Activated CD4-positive, alpha-beta T cell treated with anti-CD3 and anti-CD28 coated beads, Interleukin-2, amount 50 U/mL, for 4 hours (primary cell): ENCODE data around the gene PCDH1.
"Not testable (repeated sequence)": the region's sequence is repeated elsewhere in the genome, so short reads cannot be mapped to it uniquely, and the experiment has no call there.

Source experiments
- DNase-seq, 2 experiments: peaks; one replicate each; pipeline ENCODE4 v3.0.0-alpha.2; 2020

Gene PCDH1

GRCh38 chr5:141826674-141827073 lies 51.5 kb downstream of the PCDH1 start:
- no peak for DNase-seq

GRCh38 chr5:141825791-141826560 lies 52.2 kb downstream of the PCDH1 start:
- DNase-seq: no peak

GRCh38 chr5:141825241-141825671 lies 53.0 kb downstream of the PCDH1 start:
- no peak for DNase-seq

DNA sequence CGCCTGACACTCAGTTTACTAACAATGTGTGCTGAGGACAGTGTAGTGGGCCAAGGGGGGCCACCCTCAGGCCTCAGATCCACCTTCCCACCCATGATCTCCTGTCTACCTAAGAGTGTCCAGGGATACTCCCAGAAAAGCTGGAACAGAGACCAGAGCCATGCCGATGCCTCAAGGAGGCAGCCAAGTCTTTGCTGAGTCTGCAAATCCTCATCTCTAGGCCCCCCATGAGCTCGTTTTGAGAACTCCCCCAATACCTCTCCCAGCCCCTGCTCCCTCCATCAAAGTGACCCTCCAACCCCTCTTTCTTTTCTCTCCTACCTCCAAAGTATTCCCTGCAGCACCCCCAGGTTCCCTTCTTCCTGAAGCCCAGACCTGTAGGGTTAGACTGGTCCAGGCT lies 53.5 kb downstream of the PCDH1 start:
- DNase-seq: no peak

- DNase-seq: no peak
Measured at GRCh38 chr5:141823056-141823455, 55.2 kb downstream of the PCDH1 start.

GRCh38 chr5:141822144-141822543 lies 56.1 kb downstream of the PCDH1 start:
- DNase-seq: no peak

DNA sequence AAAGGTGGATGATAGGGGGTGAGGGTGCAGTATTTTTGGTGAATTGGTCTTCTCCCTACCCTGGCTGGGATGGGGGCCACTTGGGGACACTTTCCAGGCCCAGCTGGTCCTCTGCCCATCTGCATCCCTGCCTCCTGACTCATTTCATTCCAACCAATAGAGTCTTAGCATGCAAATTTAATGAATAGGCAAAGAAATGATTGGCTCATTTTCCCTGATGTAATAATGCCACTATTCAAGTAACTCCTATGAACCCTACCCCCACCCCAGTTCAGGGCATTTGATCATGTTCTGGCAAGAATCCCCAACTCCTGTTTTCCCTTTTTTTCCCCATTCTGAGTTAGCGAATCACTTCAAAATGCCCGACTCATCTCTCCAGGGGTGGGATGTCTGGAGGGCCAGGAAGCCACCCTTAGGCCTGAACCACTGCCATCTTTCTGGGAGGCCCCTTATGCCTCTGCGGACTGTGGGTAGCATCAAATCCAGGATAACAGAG lies 56.7 kb downstream of the PCDH1 start:
- no peak for DNase-seq

DNA sequence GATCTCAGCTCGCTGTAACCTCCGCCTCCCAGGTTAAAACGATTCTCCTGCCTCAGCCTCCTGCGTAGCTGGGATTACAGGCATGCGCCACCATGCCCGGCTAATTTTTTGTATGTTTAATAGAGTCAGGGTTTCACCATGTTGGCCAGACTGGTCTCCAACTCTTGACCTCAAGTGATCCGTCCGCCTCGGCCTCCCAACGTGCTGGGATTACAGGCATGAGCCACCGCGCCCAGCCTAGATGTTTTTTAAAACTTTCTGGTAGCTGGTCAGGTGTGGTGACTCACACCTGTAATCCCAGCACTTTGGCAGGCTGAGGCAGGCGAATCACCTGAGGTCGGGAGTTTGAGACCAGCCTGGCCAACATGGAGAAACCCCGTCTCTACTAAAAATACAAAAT lies 57.5 kb downstream of the PCDH1 start:
- not testable (repeated sequence) for DNase-seq

DNA sequence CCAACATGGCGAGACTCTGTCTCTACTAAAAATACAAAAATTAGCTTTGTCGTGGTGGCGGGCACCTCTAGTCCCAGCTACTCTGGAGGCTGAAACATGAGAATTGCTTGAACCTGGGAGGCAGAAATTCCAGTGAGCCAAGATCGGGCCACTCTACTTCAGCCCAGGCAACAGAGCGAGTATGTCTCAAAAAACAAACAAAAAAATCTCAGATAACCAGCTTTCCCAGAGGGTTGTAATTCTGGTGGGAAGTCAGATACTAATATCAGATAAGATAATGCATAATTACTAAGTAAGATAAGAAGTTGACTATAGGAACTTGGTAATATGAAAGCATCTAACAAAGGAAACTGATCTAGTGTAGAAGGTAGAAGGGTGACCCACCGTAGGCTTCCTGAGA lies 60.6 kb downstream of the PCDH1 start:
- no peak for DNase-seq

DNA sequence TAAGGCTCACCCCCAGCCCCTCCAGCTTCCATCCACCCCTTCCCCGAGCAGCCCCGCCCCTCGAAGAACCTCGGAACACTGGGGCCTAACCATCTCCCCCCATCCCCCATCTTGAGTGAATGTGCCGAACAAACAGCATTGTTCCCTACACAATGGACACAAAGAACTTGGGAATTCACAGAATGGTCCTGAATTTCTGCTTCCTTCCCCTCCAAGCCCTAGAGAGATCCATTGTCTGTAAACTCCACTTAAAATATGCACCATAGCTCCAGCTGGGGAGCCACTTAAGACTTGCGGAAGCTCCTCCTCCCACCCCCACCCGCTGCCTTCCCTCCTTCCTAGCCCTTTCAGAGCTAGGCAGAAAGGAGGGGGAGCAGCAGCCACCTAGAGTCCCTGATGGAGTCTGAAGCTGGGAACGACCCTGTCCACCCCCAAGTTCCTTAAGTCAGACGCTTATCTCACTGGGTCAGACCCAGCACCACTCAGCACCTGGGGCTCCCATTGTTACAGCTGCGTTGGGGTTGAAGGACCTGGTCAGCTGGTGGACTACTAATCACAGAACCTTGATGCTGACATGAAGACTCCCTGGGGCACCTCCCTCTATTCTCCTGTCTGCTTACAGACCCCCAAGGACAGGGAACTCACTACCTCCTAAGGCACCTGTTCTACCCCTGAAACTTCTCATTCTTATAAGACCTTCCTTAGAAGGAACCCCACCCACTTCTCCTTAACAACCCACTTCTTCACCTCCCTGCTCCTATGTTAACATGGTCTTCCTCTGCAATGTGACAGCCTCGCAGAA lies 61.4 kb downstream of the PCDH1 start:
- DNase-seq: no peak

DNA sequence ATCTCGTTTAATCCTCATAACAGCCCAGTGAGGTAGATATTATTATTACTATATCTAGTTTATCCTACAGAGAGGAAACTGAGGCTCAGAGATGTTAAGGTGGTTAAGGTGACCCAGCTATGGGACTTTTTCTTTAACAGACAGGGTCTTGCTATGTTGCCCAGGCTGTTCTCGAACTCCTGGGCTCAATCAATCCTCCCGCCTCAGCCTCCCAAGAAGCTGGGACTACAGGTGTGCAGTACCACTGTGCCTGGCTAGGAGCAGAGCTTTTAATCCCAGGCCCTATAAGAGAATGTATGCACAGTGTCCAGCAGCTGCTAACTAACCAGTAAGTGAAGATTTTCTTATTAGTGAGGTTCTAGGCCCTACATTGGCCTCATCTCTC lies 62.4 kb downstream of the PCDH1 start:
- no peak for DNase-seq

- DNase-seq: no peak
Measured at GRCh38 chr5:141815051-141815795, 63.0 kb downstream of the PCDH1 start.

DNA sequence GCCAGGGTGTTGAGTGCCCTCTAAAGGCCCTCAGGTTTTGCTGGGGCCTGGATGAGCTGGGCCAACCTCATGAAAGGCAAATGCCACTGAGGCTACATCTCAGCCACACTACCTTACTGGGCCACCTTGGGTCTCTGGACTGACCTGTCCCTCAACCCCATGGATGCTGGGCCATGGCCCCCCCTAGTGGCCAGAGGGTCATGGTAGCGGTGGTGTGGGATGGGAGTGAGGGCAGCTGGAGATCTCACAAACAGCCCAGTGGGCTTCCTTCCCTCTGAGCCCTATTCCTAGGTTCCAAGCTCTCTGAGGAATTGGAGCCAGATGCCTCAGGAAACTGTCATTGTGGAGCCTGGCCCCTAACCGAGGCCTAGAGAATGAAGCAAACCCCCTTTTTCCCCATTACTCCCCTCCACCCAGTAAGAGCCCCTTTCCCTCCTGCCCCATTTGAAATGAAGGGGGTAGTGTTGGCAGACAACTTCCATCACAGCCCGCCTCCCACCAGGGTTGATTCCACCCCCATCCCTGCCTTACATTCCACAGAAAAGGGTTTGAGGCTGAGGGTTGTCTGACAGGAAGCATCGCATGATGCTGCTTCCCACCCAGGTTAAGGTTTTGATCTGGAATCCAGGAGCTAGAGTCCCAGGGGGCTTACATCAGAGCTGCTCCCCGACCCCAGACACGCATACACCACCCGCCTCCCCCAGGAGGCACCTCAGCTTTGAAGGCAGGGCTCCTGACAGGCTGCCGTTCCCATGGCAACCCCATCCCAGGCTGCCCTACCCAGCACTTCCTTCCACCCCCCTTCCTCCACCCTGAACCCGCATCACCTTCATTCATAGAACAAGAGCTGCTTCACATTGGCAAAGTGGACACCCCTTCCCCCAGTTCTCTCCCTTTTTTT lies 63.9 kb downstream of the PCDH1 start:
- peak; percentile 9 to 12 for DNase-seq

GRCh38 chr5:141812512-141812911 lies 65.7 kb downstream of the PCDH1 start:
- DNase-seq: no peak

DNA sequence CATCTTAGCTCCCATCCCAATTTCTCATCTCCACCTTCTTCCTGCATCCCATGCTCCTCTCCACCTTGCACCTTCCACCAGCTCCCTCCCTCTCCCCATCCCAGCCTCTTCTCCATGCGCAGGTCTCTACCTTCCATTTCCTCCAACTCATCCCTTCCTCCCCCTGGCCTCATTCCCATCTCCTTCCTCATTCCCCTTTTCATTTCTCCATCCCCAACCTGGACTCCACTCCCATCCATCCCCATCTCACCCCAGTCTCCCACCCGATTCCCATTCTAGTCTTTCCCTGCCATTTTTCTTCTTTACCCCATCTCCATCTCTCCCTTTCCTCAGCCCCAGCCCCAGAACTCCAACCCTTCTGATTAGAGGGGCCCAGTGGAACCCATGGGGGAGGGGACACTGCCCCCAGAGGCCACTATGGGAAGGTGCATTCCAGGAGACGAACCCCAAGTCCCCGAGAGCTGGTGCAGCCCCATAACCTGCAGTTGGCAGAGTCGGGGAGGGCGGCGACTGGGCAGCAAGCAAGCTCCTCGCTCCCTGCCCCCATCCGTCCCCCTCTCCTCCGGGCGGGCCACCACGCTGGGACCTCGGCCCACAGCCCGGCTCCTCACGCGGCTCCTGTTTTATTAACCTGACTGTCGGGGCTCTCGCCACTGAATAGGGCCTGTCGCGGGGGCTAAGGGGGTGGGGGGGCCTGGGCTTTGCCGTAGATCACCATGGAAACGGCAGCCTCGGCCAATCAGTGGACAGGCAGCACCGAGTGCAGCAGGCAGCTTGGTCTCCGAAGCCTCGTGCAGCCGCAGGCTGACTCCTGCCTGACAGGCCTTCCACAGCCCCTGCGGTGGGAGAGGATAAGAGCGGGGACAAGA lies 66.7 kb downstream of the PCDH1 start:
- DNase-seq: peak; percentile 5

- no peak for DNase-seq
Measured at GRCh38 chr5:141810702-141811101, 67.5 kb downstream of the PCDH1 start.

- DNase-seq: no peak
Measured at GRCh38 chr5:141809380-141810096, 68.7 kb downstream of the PCDH1 start.

- no peak for DNase-seq
Measured at GRCh38 chr5:141808857-141809256, 69.4 kb downstream of the PCDH1 start.

DNA sequence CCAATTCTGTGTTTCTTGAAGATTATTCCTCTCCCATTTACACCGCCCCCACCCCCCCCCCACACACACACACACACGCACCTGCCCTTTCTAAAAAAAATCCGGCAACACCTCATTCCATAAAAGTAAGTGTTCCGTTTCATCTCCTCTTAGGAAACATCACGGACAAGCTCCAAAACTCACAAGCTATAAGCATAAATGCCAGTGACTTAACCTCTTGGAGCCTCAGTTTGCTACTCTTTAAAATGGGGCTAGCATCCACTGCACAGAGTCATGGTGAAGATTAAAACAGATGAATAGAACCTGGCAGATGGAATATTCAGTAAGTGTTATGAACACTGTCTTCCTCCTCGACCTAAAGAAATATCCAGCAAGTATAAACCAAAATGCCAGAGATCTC lies 70.5 kb downstream of the PCDH1 start:
- no peak for DNase-seq

GRCh38 chr5:141807329-141807728 lies 70.9 kb downstream of the PCDH1 start:
- DNase-seq: no peak

DNA sequence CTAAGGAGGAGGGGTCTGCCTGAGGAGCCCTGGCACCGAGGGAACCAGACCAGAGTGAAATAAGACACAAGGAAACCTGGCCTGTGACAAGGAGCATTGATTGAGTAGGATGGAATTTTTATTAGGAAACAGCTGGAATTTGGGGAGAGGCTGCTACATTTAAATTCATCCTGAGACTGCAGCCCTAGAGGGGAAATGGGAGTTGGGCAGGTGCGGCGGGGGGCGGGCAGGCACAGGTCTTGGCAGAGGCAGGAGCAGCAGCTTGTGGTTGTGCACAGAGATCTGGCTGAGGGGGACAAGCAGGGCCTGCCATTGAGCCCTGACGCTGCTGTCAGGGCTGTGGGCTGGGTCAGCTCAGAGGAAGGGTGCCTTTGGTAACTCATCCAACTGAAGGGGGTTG lies 71.6 kb downstream of the PCDH1 start:
- no peak for DNase-seq
